Measurements from ENCODE around the gene C5AR1. TPM values are rescaled to one million over a fixed set of nuclear protein-coding genes. Genes with fewer than 3 reads are reported as not detected.
"Not testable (repeated sequence)": the region's sequence is repeated elsewhere in the genome, so short reads cannot be mapped to it uniquely, and the experiment has no call there.

Gene C5AR1
- total and polyA plus RNA-seq, 9 of the 15 experiments (the other 6 are each of a cell fraction or from before 2014, with no cell fraction given) = 0.06 to 1.6 (median 0.28) TPM; not detected in 3

- DNase-seq (ENCODE audit: extremely low read depth in 1 of 4, low spot score in 3 of 4) (peak in 1 of 4 experiments; percentile 36), FAIRE-seq (peak; percentile 78), ATAC-seq (peak; percentile 73; the same call in 2 of the 3 replicates)
- in situ Hi-C loops (cut with MboI) (no loop called here), intact Hi-C loops (cut with micrococcal nuclease) (no loop called here)
- Histone ChIP-seq H3K4me2 (ENCODE audit: insufficient read depth, low read length) (no peak overlapping the region), H3K9me1 (ENCODE audit: control insufficient read depth, insufficient read depth, low read length) (no peaks in the 10 kb centered on the region), H4K20me1 (replicated peaks; ENCODE audit: control insufficient read depth, insufficient read depth, low read length) (no peaks in the 10 kb centered on the region), H3K27ac (ENCODE audit: extremely low read depth, low read depth, low read length) (no peak overlapping the region), H3K4me3 (no peak overlapping the region), H3K4me1 (replicated peaks in 1 of 2; ENCODE audit: control insufficient read depth in 2 of 2, insufficient read depth in 2 of 2, low read length in 2 of 2) (peaks cover 0 to 4% of the 10 kb centered on the region in 2 experiments; a peak in 1 of 5 replicates), H3K9ac (ENCODE audit: insufficient read depth in 1 of 2, low read depth in 2 of 2, low read length in 2 of 2) (no peak overlapping the region), H3K27me3 (ENCODE audit: control insufficient read depth in 2 of 2, insufficient read depth in 2 of 2, low read length in 2 of 2) (no peaks in the 10 kb centered on the region), H2AFZ (ENCODE audit: low read depth, low read length) (no peak overlapping the region), H3K36me3 (ENCODE audit: control insufficient read depth, insufficient read depth, low read length) (peaks cover 68% of the 10 kb centered on the region), H3K9me3 (replicated peaks; ENCODE audit: control insufficient read depth, insufficient read depth, low read depth, low read length) (no peaks in the 10 kb centered on the region), H3K79me2 (ENCODE audit: control insufficient read depth, insufficient read depth, low read length) (no peaks in the 10 kb centered on the region)
- TF ChIP-seq TBP (optimal IDR thresholded peaks at IDR 0.05; ENCODE audit: low read depth, low read length) = no peak
- peak; percentile 18 to 40; a peak in 2 of 4 replicates for TF ChIP-seq SIX5 (IDR thresholded peaks at IDR 0.05; ENCODE audit: borderline replicate concordance in 1 of 2, insufficient read depth in 1 of 2, low read depth in 1 of 2, low read length in 2 of 2)
- TF ChIP-seq ZNF143 (CRISPR knock-in tag; IDR thresholded peaks at IDR 0.05) = peak; percentile 69
- TF ChIP-seq BHLHE40 (IDR thresholded peaks at IDR 0.05; ENCODE audit: low read length) = peak; percentile 43
- TF ChIP-seq CBX2 (IDR thresholded peaks at IDR 0.05; ENCODE audit: insufficient read depth, low read length, poor library complexity, severe bottlenecking) = no peak
- peak in 1 of 2 experiments; percentile 36; a peak in 1 of 4 replicates for TF ChIP-seq NRF1 (conservative IDR thresholded peaks at IDR 0.05 in 1 of 2, IDR thresholded peaks at IDR 0.05 in 1 of 2)
- TF ChIP-seq WHSC1 (IDR thresholded peaks at IDR 0.05; ENCODE audit: low read length) = peak; percentile 55
- TF ChIP-seq HCFC1 (IDR thresholded peaks at IDR 0.05; ENCODE audit: low read depth, low read length) = peak; percentile 75
- TF ChIP-seq TAL1 (IDR thresholded peaks at IDR 0.05) = no peak
- no peak for TF ChIP-seq ZBTB9 (CRISPR knock-in tag; IDR thresholded peaks at IDR 0.05)
- no peak for TF ChIP-seq POLR2B (IDR thresholded peaks at IDR 0.05; ENCODE audit: low read depth, partially characterized antibody)
- POLR2A ChIA-PET = interaction anchor here (1.8 kb wide), 1 partner anchor 10 kb away, joined by 4 read pairs; no protein-coding TSS in a partner anchor
- CTCF ChIA-PET (ENCODE audit: low intra/inter-chr PET ratio) = interaction anchor here (0.7 kb wide), 1 partner anchor 79 kb away, joined by 4 read pairs; no protein-coding TSS in a partner anchor
- WGBS (ENCODE audit: insufficient coverage, low coverage, missing lambda C conversion rate) = 84% methylated on average over 8 of the region's 13 CpGs
- BruUV-seq (replicated peaks) = TSS peak; percentile 20
Observed at GRCh38 chr19:47363758-47364531, 54.3 kb downstream of the C5AR1 start.

DNA sequence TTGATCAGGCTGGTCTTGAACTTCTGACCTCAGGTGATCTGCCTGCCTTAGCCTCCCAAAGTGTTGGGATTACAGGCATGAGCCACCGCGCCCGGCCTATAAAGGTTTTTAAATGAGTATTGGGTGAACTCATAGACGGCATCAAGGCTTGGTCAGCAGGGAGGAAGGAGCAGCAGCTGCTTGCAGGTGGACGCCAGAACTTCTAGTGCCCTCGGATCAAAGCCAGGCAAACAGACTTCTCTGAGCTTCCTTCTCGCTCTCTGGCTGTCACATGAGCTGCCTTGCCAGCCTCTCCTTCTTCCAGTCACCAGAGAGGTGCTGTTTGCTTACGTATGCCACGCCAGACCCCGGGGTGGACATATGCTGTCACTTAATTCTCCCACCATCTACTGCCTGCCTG lies 55.8 kb downstream of the C5AR1 start:
- not testable (repeated sequence) for BruUV-seq (replicated peaks)

More for the DNA sequence above, 55.8 kb downstream of the C5AR1 start:
- H3K4me2 ChIP-seq (ENCODE audit: insufficient read depth, low read length); intact Hi-C loops (cut with micrococcal nuclease); H3K9me3 ChIP-seq (replicated peaks; ENCODE audit: control insufficient read depth, insufficient read depth, low read depth, low read length); DNase-seq (ENCODE audit: extremely low read depth in 1 of 4, low spot score in 3 of 4); H3K27ac ChIP-seq (ENCODE audit: extremely low read depth, low read depth, low read length); in situ Hi-C loops (cut with MboI); H3K4me3 ChIP-seq; H2AFZ ChIP-seq (ENCODE audit: low read depth, low read length); H3K4me1 ChIP-seq (replicated peaks in 1 of 2; ENCODE audit: control insufficient read depth in 2 of 2, insufficient read depth in 2 of 2, low read length in 2 of 2); FAIRE-seq; H3K79me2 ChIP-seq (ENCODE audit: control insufficient read depth, insufficient read depth, low read length); H3K27me3 ChIP-seq (ENCODE audit: control insufficient read depth in 2 of 2, insufficient read depth in 2 of 2, low read length in 2 of 2); H3K9me1 ChIP-seq (ENCODE audit: control insufficient read depth, insufficient read depth, low read length); H4K20me1 ChIP-seq (replicated peaks; ENCODE audit: control insufficient read depth, insufficient read depth, low read length); CTCF ChIA-PET (ENCODE audit: low intra/inter-chr PET ratio); ATAC-seq; H3K9ac ChIP-seq (ENCODE audit: insufficient read depth in 1 of 2, low read depth in 2 of 2, low read length in 2 of 2): not testable (repeated sequence)
- peaks cover 68% of the 10 kb centered on the region for H3K36me3 ChIP-seq (ENCODE audit: control insufficient read depth, insufficient read depth, low read length)
- POLR2A ChIA-PET = interaction anchor here (1.1 to 1.8 kb wide), 2 partner anchors 9 to 11 kb away, joined by 3 to 4 read pairs; no protein-coding TSS in a partner anchor
- 94% methylated on average over 6 of the region's 10 CpGs for WGBS (ENCODE audit: insufficient coverage, low coverage, missing lambda C conversion rate)

Measured in K562 (cell line).